K562 (cell line): ENCODE measurements around the gene DPF1. TPM values are rescaled to one million over a fixed set of nuclear protein-coding genes. Genes with fewer than 3 reads are reported as not detected.

Source experiments
- BDP1 ChIP-seq: IDR thresholded peaks from 3 replicates; pipeline ENCODE4 v1.6.1; 2011; ENCODE audit not compliant: insufficient read length, insufficient read depth
- CTCF ChIP-seq, 3 experiments: IDR thresholded peaks in 2 of 3; conservative IDR thresholded peaks in 1 of 3; 2 replicates each; pipeline ENCODE4 v1.5.1; 2011 to 2012; ENCODE audit warnings: low read length in 3 of 3, mild to moderate bottlenecking in 3 of 3, control low read depth in 2 of 3, improper control_type of control experiment in 1 of 3, inconsistent platforms in 1 of 3, low read depth in 1 of 3, mixed read lengths in 1 of 3, moderate library complexity in 1 of 3; ENCODE audit not compliant: insufficient read depth in 2 of 3
- FOSL1 ChIP-seq: fragments of 200-800 bp; sonication (Bioruptor generic); conservative IDR thresholded peaks from 2 replicates; pipeline ENCODE4 v1.6.1; 2016; ENCODE audit warnings: missing genetic modification characterization, missing compliant biosample characterization
- NBN ChIP-seq: fragments of 450-650 bp; IDR thresholded peaks from 2 replicates; pipeline ENCODE4 v1.6.1; 2016; ENCODE audit warnings: low read depth, mild to moderate bottlenecking
- SRF ChIP-seq, 2 experiments: fragments of 250-450, 450-650 bp in 1 of 2; sonication (Bioruptor Pico) in 1 of 2; sonication (generic) in 1 of 2; formaldehyde crosslinking; IDR thresholded peaks; 2 replicates each; pipeline versions ENCODE4 v1.5.0 to v1.5.1; 2020 to 2022; ENCODE audit warnings: mild to moderate bottlenecking in 1 of 2, missing genetic modification reagents in 1 of 2
- SRSF9 ChIP-seq: fragments of 200-400 bp; formaldehyde crosslinking; IDR thresholded peaks from 2 replicates; pipeline ENCODE4 v1.6.1; 2017; ENCODE audit warnings: low read depth, low read length, borderline replicate concordance
- XRCC3 ChIP-seq: fragments of 450-650 bp; IDR thresholded peaks from 2 replicates; pipeline ENCODE4 v1.6.1; 2017; ENCODE audit warnings: mild to moderate bottlenecking, moderate library complexity
- ZNF609 ChIP-seq: sonication (generic); formaldehyde crosslinking; IDR thresholded peaks from 2 replicates; pipeline ENCODE4 v1.8.1; 2023; ENCODE audit warnings: missing genetic modification reagents, mild to moderate bottlenecking, borderline replicate concordance
- polyA plus RNA-seq, 8 experiments: library from polyadenylated mRNA; depleted of rRNA in 4 of 8; stranded (reverse) in 5 of 8; unstranded in 3 of 8; fragments of >200 nt; fragmentation: Nextera tagmentation in 2 of 8; fragmentation: Illumina TruSeq in 1 of 8; extraction: Ambion mirVana in 2 of 8; extraction: Trizol in 1 of 8; gene quantifications; 2 replicates each; pipeline versions ENCODE4 v1.2.1 to v1.2.3, GENCODE V29; 2011 to 2014; ENCODE audit warnings: inconsistent platforms in 1 of 8, missing spikeins in 1 of 8
- total RNA-seq, 7 experiments: library from RNA; depleted of rRNA in 6 of 7; stranded (reverse); fragments of >200 nt in 6 of 7; fragmentation: Illumina TruSeq in 2 of 7; extraction: Trizol in 2 of 7; gene quantifications; 2 replicates each; pipeline versions ENCODE4 v1.2.1 to v1.2.3, GENCODE V29; 2011 to 2021; ENCODE audit warnings: low replicate concordance in 1 of 7

The DPF1 gene
- total and polyA plus RNA-seq, 9 of the 15 experiments (the other 6 are each of a cell fraction or from before 2014, with no cell fraction given): 0.10 to 5.7 (median 3.1) TPM

DNA sequence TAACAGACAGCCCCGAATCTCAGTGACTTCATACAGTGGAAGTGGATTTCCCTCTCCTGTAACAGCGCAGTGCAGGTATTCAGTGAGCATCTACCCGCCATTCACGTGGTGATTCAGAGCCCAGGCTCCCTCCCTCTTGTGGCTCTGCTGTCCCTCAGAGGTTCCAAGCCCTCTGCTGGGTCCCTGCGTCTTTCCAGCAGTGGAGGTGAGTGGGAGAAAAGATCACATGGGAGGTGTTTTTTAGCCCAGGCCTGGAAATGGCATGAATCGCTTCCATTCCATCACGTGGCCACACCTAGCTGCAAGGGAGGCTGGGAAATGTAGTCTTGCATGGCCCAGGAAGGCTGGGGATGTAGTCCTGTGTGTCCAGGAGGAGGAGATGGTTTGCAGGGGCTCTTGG lies 61.4 kb downstream of the DPF1 start (continued):
- TF ChIP-seq SRSF9: no peak
- TF ChIP-seq XRCC3: peak; percentile 70; the same call in 1 of the 2 replicates
- TF ChIP-seq CTCF (IDR thresholded peaks at IDR 0.05 in 2 of 3, conservative IDR thresholded peaks at IDR 0.05 in 1 of 3; ENCODE audit: insufficient read depth in 2 of 3, low read depth in 1 of 3, low read length in 3 of 3): no peak
- TF ChIP-seq FOSL1 (tag): peak; percentile 37; the same call in 1 of the 2 replicates
- no peak for TF ChIP-seq BDP1
- TF ChIP-seq NBN: 0 out of 2 replicates have a peak, but pooled peaks have one; percentile 22
- no peak for TF ChIP-seq ZNF609 (CRISPR knock-in tag)
- no peak for TF ChIP-seq SRF (CRISPR knock-in tag; IDR thresholded peaks at IDR 0.05)
